ENCODE results near the gene XXYLT1.

GRCh38 chr3:195125646-195126045, 145.3 kb downstream of the XXYLT1 start:
- TF ChIP-seq ELK1 (IDR thresholded peaks at IDR 0.05; ENCODE audit: low read depth, low read length) = no peak
- no peak for TF ChIP-seq REST (IDR thresholded peaks at IDR 0.05)
- no peak for TF ChIP-seq POLR2A (IDR thresholded peaks at IDR 0.05; ENCODE audit: low read length)
- TF ChIP-seq ATOH8 (CRISPR knock-in tag; IDR thresholded peaks at IDR 0.05; ENCODE audit: low read depth) = no peak
- no peak for TF ChIP-seq TP53 (CRISPR knock-in tag; IDR thresholded peaks at IDR 0.05)
- TF ChIP-seq EP300 (IDR thresholded peaks at IDR 0.05) = no peak
- no peak for TF ChIP-seq PBX3 (IDR thresholded peaks at IDR 0.05)
- no peak for TF ChIP-seq HMGXB4 (CRISPR knock-in tag; IDR thresholded peaks at IDR 0.05; ENCODE audit: borderline replicate concordance)
- TF ChIP-seq MAFK (IDR thresholded peaks at IDR 0.05; ENCODE audit: partially characterized antibody) = no peak
- no peak for TF ChIP-seq CTCF (IDR thresholded peaks at IDR 0.05)

All from A549 (cell line).